ENCODE measurements around the gene CUL3. TPM values are rescaled to one million over a fixed set of nuclear protein-coding genes. Genes with fewer than 3 reads are reported as not detected.

Gene CUL3
- total RNA-seq, 1 experiment from 2014 or later: 95.7 TPM

- ChIA-PET CTCF (no interaction called here), RAD21 (ENCODE audit: low non-redundant PET in 1 of 2, low total read pairs in 2 of 2, uncharacterized antibody in 2 of 2, unreplicated experiment in 2 of 2) (no interaction called here), POLR2A (no interaction called here)
- Histone ChIP-seq H3K9ac (ENCODE audit: low read length) (no peak overlapping the region), H3K4me2 (ENCODE audit: low read length) (no peak overlapping the region), H3K9me3 (ENCODE audit: control insufficient read depth in 1 of 2, insufficient read depth in 1 of 2, low read depth in 1 of 2, low read length in 2 of 2) (no peaks in the 10 kb centered on the region), H4K20me1 (ENCODE audit: insufficient read depth) (0 out of 2 replicates have a peak, but pooled peaks cover 5% of the 10 kb centered on the region), H3K4me1 (ENCODE audit: control insufficient read depth in 1 of 2, insufficient read depth in 2 of 2, low read length in 2 of 2) (no peaks in the 10 kb centered on the region), H3K27ac (ENCODE audit: low read depth, low read length) (no peak overlapping the region), H3K79me2 (ENCODE audit: insufficient read depth, low read length) (peaks cover 37% of the 10 kb centered on the region), H2AFZ (ENCODE audit: low read depth, low read length, poor library complexity, severe bottlenecking) (no peak overlapping the region), H3K4me3 (replicated peaks in 1 of 2; ENCODE audit: low read depth in 1 of 2, low read length in 2 of 2) (no peak overlapping the region), H3K27me3 (ENCODE audit: insufficient read depth, low read length) (no peaks in the 10 kb centered on the region), H3K36me3 (ENCODE audit: control insufficient read depth in 1 of 2, insufficient read depth in 2 of 2, low read length in 2 of 2) (peaks cover 12 to 15% of the 10 kb centered on the region in 2 experiments), H3K9me2 (ENCODE audit: insufficient read depth) (no peaks in the 10 kb centered on the region)
- TF ChIP-seq CEBPB (IDR thresholded peaks at IDR 0.05; ENCODE audit: low read depth) (no peak), RAD21 (IDR thresholded peaks at IDR 0.05; ENCODE audit: low read depth) (no peak), EZH2phosphoT487 (IDR thresholded peaks at IDR 0.05; ENCODE audit: borderline replicate concordance) (no peak), POLR2AphosphoS5 (IDR thresholded peaks at IDR 0.05; ENCODE audit: low read depth, low read length) (no peak), ZNF274 (IDR thresholded peaks at IDR 0.05; ENCODE audit: low read depth, low read length) (no peak), ZFX (IDR thresholded peaks at IDR 0.05) (no peak), SRF (IDR thresholded peaks at IDR 0.05; ENCODE audit: low read depth) (no peak), REST (IDR thresholded peaks at IDR 0.05; ENCODE audit: low read depth) (no peak), FOSL1 (IDR thresholded peaks at IDR 0.05; ENCODE audit: low read depth) (no peak), EZH2 (IDR thresholded peaks at IDR 0.05) (no peak), JUND (IDR thresholded peaks at IDR 0.05) (no peak), CTCF (IDR thresholded peaks at IDR 0.05 in 2 of 3, conservative IDR thresholded peaks at IDR 0.05 in 1 of 3; ENCODE audit: borderline replicate concordance in 1 of 3, insufficient read depth in 1 of 3, low read depth in 2 of 3, low read length in 2 of 3) (no peak), TCF7L2 (IDR thresholded peaks at IDR 0.05; ENCODE audit: borderline replicate concordance, extremely low read depth, insufficient read depth, insufficient read length) (no peak), YY1 (IDR thresholded peaks at IDR 0.05; ENCODE audit: extremely low read depth, insufficient replicate concordance, low read depth, low read length) (no peak), SP1 (IDR thresholded peaks at IDR 0.05; ENCODE audit: low read depth) (no peak), ZBTB33 (IDR thresholded peaks at IDR 0.05; ENCODE audit: extremely low read depth, insufficient replicate concordance, low read length) (no peak), CBX3 (IDR thresholded peaks at IDR 0.05; ENCODE audit: low read depth) (no peak), SIN3A (IDR thresholded peaks at IDR 0.05; ENCODE audit: low read depth) (no peak)
- DNase-seq (ENCODE audit: low read depth, low spot score) (no peak), ATAC-seq (no peak)
- intact Hi-C loops (cut with micrococcal nuclease): no loop called here
- BruUV-seq (replicated peaks): no TSS peak
These were observed 78.7 kb downstream of the CUL3 start for GRCh38 chr2:224506494-224506893.
